ENCODE measurements around the gene RHOA. TPM values are rescaled to one million over a fixed set of nuclear protein-coding genes. Genes with fewer than 3 reads are reported as not detected.

The RHOA gene
- total and polyA plus RNA-seq, 10 of the 15 experiments (the other 5 are each of a cell fraction or from before 2014, with no cell fraction given), result 246 to 1,049 (median 515) TPM

DNA sequence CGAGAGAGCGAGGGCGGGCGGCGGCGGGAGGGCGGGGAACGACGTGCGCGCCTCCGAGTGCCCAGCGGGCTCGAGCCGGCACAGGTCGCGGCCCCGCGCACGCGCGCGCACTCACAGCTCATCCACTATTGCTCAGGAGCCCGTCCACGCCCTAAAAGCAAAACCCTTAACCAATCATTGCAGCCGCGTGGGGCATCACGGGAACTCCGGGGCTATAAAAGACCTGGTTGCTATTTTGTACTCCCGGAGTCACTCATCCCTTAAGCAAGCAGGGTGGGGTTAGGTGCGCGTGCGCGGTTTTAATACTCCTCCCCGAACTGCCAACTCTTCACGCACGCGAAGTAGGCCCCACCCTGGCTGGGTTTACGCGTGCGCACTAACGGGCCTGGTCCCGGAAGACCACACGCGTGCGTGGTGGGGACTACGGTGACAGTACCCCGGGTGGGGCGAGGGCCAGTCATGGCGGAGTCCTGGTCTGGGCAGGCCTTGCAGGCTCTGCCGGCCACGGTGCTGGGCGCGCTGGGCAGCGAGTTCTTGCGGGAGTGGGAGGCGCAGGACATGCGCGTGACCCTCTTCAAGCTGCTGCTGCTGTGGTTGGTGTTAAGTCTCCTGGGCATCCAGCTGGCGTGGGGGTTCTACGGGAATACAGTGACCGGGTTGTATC is at the start of gene RHOA, which contains the start of gene TCTA (continued):
- TF ChIP-seq, protein P1, sequence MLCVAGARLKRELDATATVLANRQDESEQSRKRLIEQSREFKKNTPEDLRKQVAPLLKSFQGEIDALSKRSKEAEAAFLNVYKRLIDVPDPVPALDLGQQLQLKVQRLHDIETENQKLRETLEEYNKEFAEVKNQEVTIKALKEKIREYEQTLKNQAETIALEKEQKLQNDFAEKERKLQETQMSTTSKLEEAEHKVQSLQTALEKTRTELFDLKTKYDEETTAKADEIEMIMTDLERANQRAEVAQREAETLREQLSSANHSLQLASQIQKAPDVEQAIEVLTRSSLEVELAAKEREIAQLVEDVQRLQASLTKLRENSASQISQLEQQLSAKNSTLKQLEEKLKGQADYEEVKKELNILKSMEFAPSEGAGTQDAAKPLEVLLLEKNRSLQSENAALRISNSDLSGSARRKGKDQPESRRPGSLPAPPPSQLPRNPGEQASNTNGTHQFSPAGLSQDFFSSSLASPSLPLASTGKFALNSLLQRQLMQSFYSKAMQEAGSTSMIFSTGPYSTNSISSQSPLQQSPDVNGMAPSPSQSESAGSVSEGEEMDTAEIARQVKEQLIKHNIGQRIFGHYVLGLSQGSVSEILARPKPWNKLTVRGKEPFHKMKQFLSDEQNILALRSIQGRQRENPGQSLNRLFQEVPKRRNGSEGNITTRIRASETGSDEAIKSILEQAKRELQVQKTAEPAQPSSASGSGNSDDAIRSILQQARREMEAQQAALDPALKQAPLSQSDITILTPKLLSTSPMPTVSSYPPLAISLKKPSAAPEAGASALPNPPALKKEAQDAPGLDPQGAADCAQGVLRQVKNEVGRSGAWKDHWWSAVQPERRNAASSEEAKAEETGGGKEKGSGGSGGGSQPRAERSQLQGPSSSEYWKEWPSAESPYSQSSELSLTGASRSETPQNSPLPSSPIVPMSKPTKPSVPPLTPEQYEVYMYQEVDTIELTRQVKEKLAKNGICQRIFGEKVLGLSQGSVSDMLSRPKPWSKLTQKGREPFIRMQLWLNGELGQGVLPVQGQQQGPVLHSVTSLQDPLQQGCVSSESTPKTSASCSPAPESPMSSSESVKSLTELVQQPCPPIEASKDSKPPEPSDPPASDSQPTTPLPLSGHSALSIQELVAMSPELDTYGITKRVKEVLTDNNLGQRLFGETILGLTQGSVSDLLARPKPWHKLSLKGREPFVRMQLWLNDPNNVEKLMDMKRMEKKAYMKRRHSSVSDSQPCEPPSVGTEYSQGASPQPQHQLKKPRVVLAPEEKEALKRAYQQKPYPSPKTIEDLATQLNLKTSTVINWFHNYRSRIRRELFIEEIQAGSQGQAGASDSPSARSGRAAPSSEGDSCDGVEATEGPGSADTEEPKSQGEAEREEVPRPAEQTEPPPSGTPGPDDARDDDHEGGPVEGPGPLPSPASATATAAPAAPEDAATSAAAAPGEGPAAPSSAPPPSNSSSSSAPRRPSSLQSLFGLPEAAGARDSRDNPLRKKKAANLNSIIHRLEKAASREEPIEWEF (IDR thresholded peaks at IDR 0.05; ENCODE audit: insufficient replicate concordance, low read depth, low read length), result no peak
- TF ChIP-seq CREM (IDR thresholded peaks at IDR 0.05; ENCODE audit: low read depth), result peak; percentile 52; the same call in 1 of the 2 replicates
- peak; percentile 65; the same call in 1 of the 2 replicates for TF ChIP-seq ZNF207 (IDR thresholded peaks at IDR 0.05; ENCODE audit: borderline replicate concordance)
- TF ChIP-seq BHLHE40 (IDR thresholded peaks at IDR 0.05; ENCODE audit: borderline replicate concordance in 1 of 2, low read depth in 2 of 2, low read length in 1 of 2), result peak; percentile 60 to 77; a peak in 2 of 4 replicates
- TF ChIP-seq CHD4 (IDR thresholded peaks at IDR 0.05), result no peak
- peak; percentile 96 for TF ChIP-seq POLR2A (IDR thresholded peaks at IDR 0.05; ENCODE audit: low read depth, low read length)
- no peak for TF ChIP-seq HDAC2 (IDR thresholded peaks at IDR 0.05)
- peak; percentile 69; the same call in 1 of the 2 replicates for TF ChIP-seq NBN (IDR thresholded peaks at IDR 0.05)
- TF ChIP-seq IKZF2 (IDR thresholded peaks at IDR 0.05), result no peak; a peak in 1 of 4 replicates
- peak; percentile 90 for TF ChIP-seq SMAD5 (IDR thresholded peaks at IDR 0.05; ENCODE audit: low read depth)
- TF ChIP-seq PAX5 (IDR thresholded peaks at IDR 0.05; ENCODE audit: borderline replicate concordance, low read depth, low read length), result peak; percentile 70
- TF ChIP-seq NFXL1 (IDR thresholded peaks at IDR 0.05; ENCODE audit: borderline replicate concordance), result no peak
- TF ChIP-seq NRF1 (conservative IDR thresholded peaks at IDR 0.05; ENCODE audit: low read depth, low read length), result peak; percentile 58
- TF ChIP-seq NFYB (IDR thresholded peaks at IDR 0.05; ENCODE audit: insufficient read depth, low read depth, low read length), result peak; percentile 89
- no peak for TF ChIP-seq ZNF384 (IDR thresholded peaks at IDR 0.05; ENCODE audit: borderline replicate concordance, low read depth, low read length)
- no peak for TF ChIP-seq BMI1 (IDR thresholded peaks at IDR 0.05; ENCODE audit: borderline replicate concordance)
- TF ChIP-seq ZSCAN29 (IDR thresholded peaks at IDR 0.05), result peak; percentile 29; the same call in 1 of the 2 replicates
- no peak for TF ChIP-seq ASH2L (IDR thresholded peaks at IDR 0.05; ENCODE audit: borderline replicate concordance, low read depth)
- TF ChIP-seq, protein P2, sequence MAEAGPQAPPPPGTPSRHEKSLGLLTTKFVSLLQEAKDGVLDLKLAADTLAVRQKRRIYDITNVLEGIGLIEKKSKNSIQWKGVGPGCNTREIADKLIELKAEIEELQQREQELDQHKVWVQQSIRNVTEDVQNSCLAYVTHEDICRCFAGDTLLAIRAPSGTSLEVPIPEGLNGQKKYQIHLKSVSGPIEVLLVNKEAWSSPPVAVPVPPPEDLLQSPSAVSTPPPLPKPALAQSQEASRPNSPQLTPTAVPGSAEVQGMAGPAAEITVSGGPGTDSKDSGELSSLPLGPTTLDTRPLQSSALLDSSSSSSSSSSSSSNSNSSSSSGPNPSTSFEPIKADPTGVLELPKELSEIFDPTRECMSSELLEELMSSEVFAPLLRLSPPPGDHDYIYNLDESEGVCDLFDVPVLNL (IDR thresholded peaks at IDR 0.05; ENCODE audit: low read depth, low read length), result no peak
- 0 out of 2 replicates have a peak, but pooled peaks have one; percentile 38 for TF ChIP-seq TCF12 (IDR thresholded peaks at IDR 0.05; ENCODE audit: low read depth, low read length)
- no peak for TF ChIP-seq RAD21 (IDR thresholded peaks at IDR 0.05; ENCODE audit: insufficient read depth, low read depth, low read length)
- TF ChIP-seq FOXK2 (IDR thresholded peaks at IDR 0.05), result no peak
- peak; percentile 59 for TF ChIP-seq KLF5 (IDR thresholded peaks at IDR 0.05; ENCODE audit: partially characterized antibody)
- TF ChIP-seq ETV6 (conservative IDR thresholded peaks at IDR 0.05 in 1 of 2, IDR thresholded peaks at IDR 0.05 in 1 of 2; ENCODE audit: borderline replicate concordance in 1 of 2, low read depth in 1 of 2), result no peak
- TF ChIP-seq ZNF217 (IDR thresholded peaks at IDR 0.05), result no peak
- no peak for TF ChIP-seq SREBF1 (IDR thresholded peaks at IDR 0.05; ENCODE audit: low read length)
- no peak for TF ChIP-seq ZBED1 (IDR thresholded peaks at IDR 0.05; ENCODE audit: borderline replicate concordance)
- no peak for TF ChIP-seq RCOR1 (conservative IDR thresholded peaks at IDR 0.05; ENCODE audit: low read depth, low read length)
